ENCODE data around the gene PAWR. TPM values are rescaled to one million over a fixed set of nuclear protein-coding genes. Genes with fewer than 3 reads are reported as not detected.

The PAWR gene, protein sequence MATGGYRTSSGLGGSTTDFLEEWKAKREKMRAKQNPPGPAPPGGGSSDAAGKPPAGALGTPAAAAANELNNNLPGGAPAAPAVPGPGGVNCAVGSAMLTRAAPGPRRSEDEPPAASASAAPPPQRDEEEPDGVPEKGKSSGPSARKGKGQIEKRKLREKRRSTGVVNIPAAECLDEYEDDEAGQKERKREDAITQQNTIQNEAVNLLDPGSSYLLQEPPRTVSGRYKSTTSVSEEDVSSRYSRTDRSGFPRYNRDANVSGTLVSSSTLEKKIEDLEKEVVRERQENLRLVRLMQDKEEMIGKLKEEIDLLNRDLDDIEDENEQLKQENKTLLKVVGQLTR
- total RNA-seq, result 1 to 10 TPM; 1.8 to 3.6 (median 3.0) TPM
- 1 to 10 TPM in 1 of 2 donors, under 1 TPM in 1; 0.06 to 1.3 TPM for polyA plus RNA-seq
- 2.0 reads per million, percentile 9 among the genes with 10 or more reads in this experiment for total RNA-seq

DNA sequence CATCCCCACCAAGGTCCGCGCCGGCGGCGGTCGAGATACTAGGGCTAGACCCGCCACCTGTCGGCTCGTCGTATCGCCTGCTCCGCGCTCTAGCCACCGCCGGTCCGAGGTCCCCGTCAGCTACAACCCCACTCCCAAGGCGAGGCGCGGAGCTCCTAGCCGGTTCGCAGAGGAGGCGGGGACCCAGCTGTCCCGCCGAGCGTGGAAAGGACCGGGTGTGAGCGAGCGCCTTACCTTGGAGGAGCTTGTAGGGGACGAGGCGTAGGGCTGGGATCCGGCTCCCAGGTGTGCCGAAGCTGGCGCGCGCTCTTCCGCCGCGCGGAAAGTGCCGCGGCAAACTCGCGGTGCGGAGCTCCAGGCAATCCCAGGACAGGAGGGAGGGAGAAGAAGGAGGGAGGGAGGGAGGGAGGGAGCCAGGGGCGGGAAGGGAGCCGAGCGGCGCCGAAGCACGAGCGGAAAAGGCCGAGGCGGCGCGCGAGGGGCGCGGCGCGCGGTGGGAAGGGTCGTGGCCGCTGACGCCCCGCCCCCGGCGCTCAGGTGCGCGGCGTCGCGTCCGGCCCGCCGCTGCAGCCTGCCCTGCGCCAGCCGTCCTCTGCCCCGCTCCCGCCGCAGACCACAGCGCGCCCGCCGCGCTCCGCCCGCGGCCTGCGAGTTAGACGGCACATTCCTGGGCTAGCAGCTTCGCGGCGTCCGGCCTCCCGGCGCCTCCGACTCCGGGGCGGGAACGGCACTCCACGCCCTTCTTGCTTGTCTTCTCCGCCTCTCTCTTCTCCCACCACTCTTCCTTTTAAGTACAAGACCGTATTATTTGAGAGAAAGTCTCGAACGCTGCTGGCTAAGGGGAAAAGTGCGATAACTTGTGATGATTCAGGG is at the start of gene PAWR:
PAWR (minus strand) TSS at position 327 of the 873 bp plus-strand sequence. CDS start 720 bp downstream, outside the sequence.
- Histone ChIP-seq H3K9me3 (ENCODE audit: control insufficient read depth in 2 of 3, low read length in 3 of 3) (no peaks in the 10 kb centered on the region), H3K27ac (ENCODE audit: low read depth, low read length) (no peak within 1 kb of the TSS), H3K4me1 (ENCODE audit: control insufficient read depth in 2 of 2, insufficient read depth in 2 of 2, low read length in 2 of 2) (peaks cover 5 to 10% of the 10 kb centered on the region in 2 donors), H3K4me3 (ENCODE audit: low read length) (peak within 1 kb of the TSS; percentile 44), H3K27me3 (ENCODE audit: control insufficient read depth in 2 of 2, insufficient read depth in 2 of 2, low read length in 2 of 2) (peaks cover 8 to 10% of the 10 kb centered on the region in 2 donors), H3K36me3 (ENCODE audit: control insufficient read depth in 2 of 3, insufficient read depth in 3 of 3, low read length in 3 of 3) (no peaks in the 10 kb centered on the region)
- ChIA-PET POLR2A (no interaction called here), CTCF (no interaction called here)
- Mint-ChIP-seq H3K9me3 (peaks cover 0 to 2% (median 0%) of the 10 kb centered on the region in 11 donors), H3K4me3 (peak within 1 kb of the TSS; percentile 79 to 92 (median 89)), H3K27me3 (peaks cover 61 to 75% (median 72%) of the 10 kb centered on the region in 5 donors), H3K4me1 (peaks cover 6 to 24% (median 20%) of the 10 kb centered on the region in 7 donors), H3K27ac (peak within 1 kb of the TSS in 3 of 9 donors; percentile 18 to 65 (median 62)), H3K36me3 (peaks cover 0 to 4% (median 0%) of the 10 kb centered on the region in 5 donors)
- ATAC-seq (peak; percentile 48), DNase-seq (peak in 6 of 9 donors; percentile 3 to 41 (median 21))
- intact Hi-C loops (cut with micrococcal nuclease), result no loop called here

GRCh38 chr12:79737875-79738718 is 47.3 kb upstream of the PAWR start:
- ATAC-seq, result no peak
- no peak overlapping the region for H3K4me3 ChIP-seq (ENCODE audit: low read length)
- ChIA-PET POLR2A (no interaction called here), CTCF (interaction anchor here (0.6 kb wide), 1 partner anchor 183 kb away, joined by 3 read pairs; no protein-coding TSS in a partner anchor)
- H3K4me1 ChIP-seq (ENCODE audit: control insufficient read depth in 2 of 2, insufficient read depth in 2 of 2, low read length in 2 of 2), result no peaks in the 10 kb centered on the region
- intact Hi-C loops (cut with micrococcal nuclease), result loop anchor here (1.0 to 2.0 kb wide), 2 partner anchors 189 to 190 kb away; no protein-coding TSS in a partner anchor
- Mint-ChIP-seq H3K4me1 (no peaks in the 10 kb centered on the region), H3K27ac (no peak overlapping the region), H3K36me3 (no peaks in the 10 kb centered on the region), H3K27me3 (peaks cover 5 to 28% (median 18%) of the 10 kb centered on the region in 5 donors), H3K9me3 (no peaks in the 10 kb centered on the region), H3K4me3 (no peak overlapping the region)
- H3K27ac ChIP-seq (ENCODE audit: low read depth, low read length), result no peak overlapping the region
- peak in 6 of 9 donors; percentile 3 to 34 (median 10) for DNase-seq
- H3K27me3 ChIP-seq (ENCODE audit: control insufficient read depth in 2 of 2, insufficient read depth in 2 of 2, low read length in 2 of 2), result no peaks in the 10 kb centered on the region
- no peaks in the 10 kb centered on the region for H3K36me3 ChIP-seq (ENCODE audit: control insufficient read depth in 2 of 3, insufficient read depth in 3 of 3, low read length in 3 of 3)
- H3K9me3 ChIP-seq (ENCODE audit: control insufficient read depth in 2 of 3, low read length in 3 of 3), result no peaks in the 10 kb centered on the region

DNA sequence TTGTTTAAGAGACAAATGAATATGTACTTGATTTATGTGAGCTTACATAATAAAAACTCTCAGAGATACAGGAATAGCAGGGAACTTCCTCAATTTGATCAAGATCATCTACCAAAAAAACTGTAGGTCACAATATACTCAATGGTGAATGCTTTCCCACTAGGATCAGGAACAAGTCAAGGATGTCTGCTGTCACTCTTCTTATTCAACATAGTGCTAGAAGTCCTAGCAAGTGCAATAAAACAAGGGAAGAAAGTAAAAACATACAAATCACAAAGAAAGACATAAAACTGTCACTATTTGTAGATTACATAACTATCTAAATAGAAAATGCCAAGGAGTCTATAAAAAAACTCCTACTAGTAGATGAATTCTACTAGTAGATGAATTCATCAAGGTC is 41.9 kb upstream of the PAWR start:
- H3K27me3 ChIP-seq (ENCODE audit: control insufficient read depth in 2 of 2, insufficient read depth in 2 of 2, low read length in 2 of 2), result no peaks in the 10 kb centered on the region
- CTCF ChIA-PET, result interaction anchor here (1.0 to 1.1 kb wide), 2 partner anchors 9 to 10 kb away, joined by 3 read pairs; no protein-coding TSS in a partner anchor
- Mint-ChIP-seq H3K4me3 (no peak overlapping the region), H3K4me1 (peaks cover 0 to 2% (median 0%) of the 10 kb centered on the region in 7 donors), H3K9me3 (peaks cover 0 to 1% (median 0%) of the 10 kb centered on the region in 11 donors), H3K27ac (no peak overlapping the region), H3K36me3 (no peaks in the 10 kb centered on the region), H3K27me3 (peaks cover 9 to 47% (median 32%) of the 10 kb centered on the region in 5 donors)
- no peaks in the 10 kb centered on the region for H3K36me3 ChIP-seq (ENCODE audit: control insufficient read depth in 2 of 3, insufficient read depth in 3 of 3, low read length in 3 of 3)
- no peak overlapping the region for H3K27ac ChIP-seq (ENCODE audit: low read depth, low read length)
- no peak for ATAC-seq
- POLR2A ChIA-PET, result no interaction called here
- intact Hi-C loops (cut with micrococcal nuclease), result no loop called here
- H3K9me3 ChIP-seq (ENCODE audit: control insufficient read depth in 2 of 3, low read length in 3 of 3), result no peaks in the 10 kb centered on the region
- DNase-seq, result no peak
- H3K4me1 ChIP-seq (ENCODE audit: control insufficient read depth in 2 of 2, insufficient read depth in 2 of 2, low read length in 2 of 2), result no peaks in the 10 kb centered on the region
- H3K4me3 ChIP-seq (ENCODE audit: low read length), result no peak overlapping the region

- CTCF ChIA-PET, result no interaction called here
- H3K9me3 ChIP-seq (ENCODE audit: control insufficient read depth in 2 of 3, low read length in 3 of 3), result no peaks in the 10 kb centered on the region
These were observed 35.2 kb upstream of the PAWR start for GRCh38 chr12:79725987-79726386.

DNA sequence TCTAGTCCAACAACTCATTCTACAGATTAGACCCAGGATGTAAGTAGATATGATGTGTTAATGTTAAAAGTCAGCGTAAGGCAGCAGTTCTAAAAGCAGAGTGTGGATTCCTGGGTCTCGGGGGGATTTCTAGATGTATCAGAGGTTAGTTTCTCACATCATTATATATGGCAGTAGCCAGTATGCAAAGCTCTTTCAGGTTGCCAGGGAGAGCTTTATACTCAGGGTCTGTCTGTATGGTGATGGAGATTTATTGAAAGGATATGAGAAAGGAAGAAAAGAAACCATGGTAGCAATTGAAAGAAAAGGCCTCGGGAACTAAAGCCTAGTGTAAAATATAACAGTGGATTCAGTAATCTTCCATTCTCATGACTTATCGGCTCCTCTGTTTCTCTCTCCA is 26.2 kb upstream of the PAWR start:
- Histone ChIP-seq H3K27me3 (ENCODE audit: control insufficient read depth in 2 of 2, insufficient read depth in 2 of 2, low read length in 2 of 2) (peaks cover 0 to 3% of the 10 kb centered on the region in 2 donors), H3K27ac (ENCODE audit: low read depth, low read length) (no peak overlapping the region), H3K4me1 (ENCODE audit: control insufficient read depth in 2 of 2, insufficient read depth in 2 of 2, low read length in 2 of 2) (no peaks in the 10 kb centered on the region), H3K9me3 (ENCODE audit: control insufficient read depth in 2 of 3, low read length in 3 of 3) (no peaks in the 10 kb centered on the region), H3K4me3 (ENCODE audit: low read length) (no peak overlapping the region), H3K36me3 (ENCODE audit: control insufficient read depth in 2 of 3, insufficient read depth in 3 of 3, low read length in 3 of 3) (no peaks in the 10 kb centered on the region)
- intact Hi-C loops (cut with micrococcal nuclease), result no loop called here
- ATAC-seq (no peak), DNase-seq (no peak)
- ChIA-PET POLR2A (no interaction called here), CTCF (no interaction called here)
- Mint-ChIP-seq H3K4me3 (no peak overlapping the region), H3K27me3 (peaks cover 0 to 21% (median 10%) of the 10 kb centered on the region in 5 donors), H3K4me1 (no peaks in the 10 kb centered on the region), H3K36me3 (no peaks in the 10 kb centered on the region), H3K27ac (no peak overlapping the region), H3K9me3 (peaks cover 0 to 4% (median 0%) of the 10 kb centered on the region in 11 donors)

More at GRCh38 chr12:79725987-79726386, 35.2 kb upstream of the PAWR start:
- peaks cover 0 to 2% (median 0%) of the 10 kb centered on the region in 11 donors for H3K9me3 Mint-ChIP-seq
- peaks cover 14 to 41% (median 24%) of the 10 kb centered on the region in 5 donors for H3K27me3 Mint-ChIP-seq
- H3K4me3 Mint-ChIP-seq, result no peak overlapping the region
- no peaks in the 10 kb centered on the region for H3K36me3 Mint-ChIP-seq
- POLR2A ChIA-PET, result no interaction called here
- no peak for DNase-seq
- no peaks in the 10 kb centered on the region for H3K4me1 Mint-ChIP-seq
- intact Hi-C loops (cut with micrococcal nuclease), result no loop called here
- Histone ChIP-seq H3K27ac (ENCODE audit: low read depth, low read length) (no peak overlapping the region), H3K27me3 (ENCODE audit: control insufficient read depth in 2 of 2, insufficient read depth in 2 of 2, low read length in 2 of 2) (no peaks in the 10 kb centered on the region), H3K36me3 (ENCODE audit: control insufficient read depth in 2 of 3, insufficient read depth in 3 of 3, low read length in 3 of 3) (no peaks in the 10 kb centered on the region), H3K4me3 (ENCODE audit: low read length) (no peak overlapping the region), H3K4me1 (ENCODE audit: control insufficient read depth in 2 of 2, insufficient read depth in 2 of 2, low read length in 2 of 2) (no peaks in the 10 kb centered on the region)
- no peak overlapping the region for H3K27ac Mint-ChIP-seq
- ATAC-seq, result no peak

- no peak overlapping the region for H3K4me3 ChIP-seq (ENCODE audit: low read length)
- ATAC-seq (no peak), DNase-seq (no peak)
- ChIA-PET POLR2A (no interaction called here), CTCF (no interaction called here)
- no peaks in the 10 kb centered on the region for H3K9me3 ChIP-seq (ENCODE audit: control insufficient read depth in 2 of 3, low read length in 3 of 3)
- Mint-ChIP-seq H3K27me3 (peaks cover 0 to 27% (median 15%) of the 10 kb centered on the region in 5 donors), H3K4me3 (no peak overlapping the region), H3K9me3 (peaks cover 0 to 4% (median 0%) of the 10 kb centered on the region in 11 donors), H3K4me1 (no peaks in the 10 kb centered on the region), H3K36me3 (no peaks in the 10 kb centered on the region), H3K27ac (no peak overlapping the region)
- H3K4me1 ChIP-seq (ENCODE audit: control insufficient read depth in 2 of 2, insufficient read depth in 2 of 2, low read length in 2 of 2), result no peaks in the 10 kb centered on the region
- H3K27me3 ChIP-seq (ENCODE audit: control insufficient read depth in 2 of 2, insufficient read depth in 2 of 2, low read length in 2 of 2), result peaks cover 0 to 3% of the 10 kb centered on the region in 2 donors
- intact Hi-C loops (cut with micrococcal nuclease), result no loop called here
- H3K27ac ChIP-seq (ENCODE audit: low read depth, low read length), result no peak overlapping the region
- no peaks in the 10 kb centered on the region for H3K36me3 ChIP-seq (ENCODE audit: control insufficient read depth in 2 of 3, insufficient read depth in 3 of 3, low read length in 3 of 3)
These were observed 24.5 kb upstream of the PAWR start for GRCh38 chr12:79715308-79715707.

Measured in naive thymus-derived CD4-positive, alpha-beta T cell (primary cell).